Measurements from ENCODE around the gene TMEM126A.

TMEM126A gene

GRCh38 chr11:85698195-85698594 is 50.4 kb downstream of the TMEM126A start:
- no peak for DNase-seq

- DNase-seq = no peak
Measured at GRCh38 chr11:85699957-85700741, 52.4 kb downstream of the TMEM126A start.

- no peak for DNase-seq
Measured at GRCh38 chr11:85704967-85705366, 57.2 kb downstream of the TMEM126A start.

- no peak for DNase-seq
Measured at GRCh38 chr11:85705800-85706199, 58.0 kb downstream of the TMEM126A start.

Data from KG1 (cell line).